Measurements from ENCODE around the gene DRICH1.
"Not testable (repeated sequence)": the region's sequence is repeated elsewhere in the genome, so short reads cannot be mapped to it uniquely, and the experiment has no call there.

The DRICH1 gene

GRCh38 chr22:23561025-23561510 lies 71.1 kb downstream of the DRICH1 start:
- H3K27me3 Mint-ChIP-seq, result peaks cover 54% of the 10 kb centered on the region
- DNase-seq, H3K4me3 Mint-ChIP-seq, H3K4me1 Mint-ChIP-seq, CTCF ChIA-PET, H3K27ac Mint-ChIP-seq, H3K36me3 Mint-ChIP-seq, H3K9me3 Mint-ChIP-seq: not testable (repeated sequence)

GRCh38 chr22:23560215-23560614 lies 71.9 kb downstream of the DRICH1 start:
- H3K27ac Mint-ChIP-seq, DNase-seq, H3K4me3 Mint-ChIP-seq, H3K36me3 Mint-ChIP-seq, H3K4me1 Mint-ChIP-seq, H3K9me3 Mint-ChIP-seq, CTCF ChIA-PET: not testable (repeated sequence)
- H3K27me3 Mint-ChIP-seq, result peaks cover 46% of the 10 kb centered on the region
